Ishikawa (cell line): ENCODE results near the gene LRRC26.

Source experiments
- CEBPB ChIP-seq: IDR thresholded peaks from 2 replicates; pipeline ENCODE4 v1.6.1; 2012
- CREB1 ChIP-seq: IDR thresholded peaks from 2 replicates; pipeline ENCODE4 v1.6.1; 2012; ENCODE audit warnings: low read depth
- EGR1 ChIP-seq: IDR thresholded peaks from 2 replicates; pipeline ENCODE4 v1.6.1; 2012
- EP300 ChIP-seq: IDR thresholded peaks from 2 replicates; pipeline ENCODE4 v1.6.1; 2012; ENCODE audit warnings: borderline replicate concordance
- FOXM1 ChIP-seq: IDR thresholded peaks from 2 replicates; pipeline ENCODE4 v1.6.1; 2012; ENCODE audit warnings: low read depth, borderline replicate concordance
- MAX ChIP-seq: IDR thresholded peaks from 2 replicates; pipeline ENCODE4 v1.6.1; 2012
- NFIC ChIP-seq: IDR thresholded peaks from 2 replicates; pipeline ENCODE4 v1.6.1; 2012
- RAD21 ChIP-seq: IDR thresholded peaks from 2 replicates; pipeline ENCODE4 v1.6.1; 2012; ENCODE audit warnings: low read depth
- REST ChIP-seq: IDR thresholded peaks from 2 replicates; pipeline ENCODE4 v1.6.1; 2012; ENCODE audit warnings: low read depth, mild to moderate bottlenecking
- TAF1 ChIP-seq: IDR thresholded peaks from 2 replicates; pipeline ENCODE4 v1.6.1; 2012; ENCODE audit warnings: low read depth, mild to moderate bottlenecking
- TCF12 ChIP-seq: IDR thresholded peaks from 2 replicates; pipeline ENCODE4 v1.6.1; 2012; ENCODE audit warnings: low read depth
- TEAD4 ChIP-seq: IDR thresholded peaks from 2 replicates; pipeline ENCODE4 v1.6.1; 2012
- YY1 ChIP-seq: IDR thresholded peaks from 2 replicates; pipeline ENCODE4 v1.6.1; 2012; ENCODE audit warnings: low read depth
- ZBTB7A ChIP-seq: IDR thresholded peaks from 2 replicates; pipeline ENCODE4 v1.6.1; 2012; ENCODE audit warnings: low read depth
- TF ChIP-seq, protein P1 (sequence below): IDR thresholded peaks from 2 replicates; pipeline ENCODE4 v1.6.1; 2012

LRRC26 gene

GRCh38 chr9:137182836-137183235 is 13.0 kb upstream of the LRRC26 start:
- TF ChIP-seq REST (no peak), TCF12 (no peak), EP300 (no peak), CREB1 (no peak), TAF1 (no peak), CEBPB (no peak), NFIC (no peak), EGR1 (no peak)

GRCh38 chr9:137181680-137182079 is 11.8 kb upstream of the LRRC26 start:
- no peak for TF ChIP-seq MAX
- no peak for TF ChIP-seq TAF1

- TF ChIP-seq REST, result no peak
- TF ChIP-seq CREB1, result no peak
- TF ChIP-seq CEBPB, result no peak
- TF ChIP-seq ZBTB7A, result no peak
- TF ChIP-seq, protein P1, sequence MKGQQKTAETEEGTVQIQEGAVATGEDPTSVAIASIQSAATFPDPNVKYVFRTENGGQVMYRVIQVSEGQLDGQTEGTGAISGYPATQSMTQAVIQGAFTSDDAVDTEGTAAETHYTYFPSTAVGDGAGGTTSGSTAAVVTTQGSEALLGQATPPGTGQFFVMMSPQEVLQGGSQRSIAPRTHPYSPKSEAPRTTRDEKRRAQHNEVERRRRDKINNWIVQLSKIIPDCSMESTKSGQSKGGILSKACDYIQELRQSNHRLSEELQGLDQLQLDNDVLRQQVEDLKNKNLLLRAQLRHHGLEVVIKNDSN, result no peak
- TF ChIP-seq TCF12, result no peak
- no peak for TF ChIP-seq NFIC
- no peak for TF ChIP-seq MAX
- TF ChIP-seq FOXM1, result no peak
- no peak for TF ChIP-seq RAD21
- no peak for TF ChIP-seq EP300
- TF ChIP-seq YY1, result no peak
- no peak for TF ChIP-seq TEAD4
- no peak for TF ChIP-seq TAF1
- TF ChIP-seq EGR1, result no peak
These were observed 10.6 kb upstream of the LRRC26 start for GRCh38 chr9:137180491-137180890.

- TF ChIP-seq TEAD4 (no peak), ZBTB7A (no peak), YY1 (no peak), REST (no peak)
These were observed 9.9 kb upstream of the LRRC26 start for GRCh38 chr9:137179761-137180160.

DNA sequence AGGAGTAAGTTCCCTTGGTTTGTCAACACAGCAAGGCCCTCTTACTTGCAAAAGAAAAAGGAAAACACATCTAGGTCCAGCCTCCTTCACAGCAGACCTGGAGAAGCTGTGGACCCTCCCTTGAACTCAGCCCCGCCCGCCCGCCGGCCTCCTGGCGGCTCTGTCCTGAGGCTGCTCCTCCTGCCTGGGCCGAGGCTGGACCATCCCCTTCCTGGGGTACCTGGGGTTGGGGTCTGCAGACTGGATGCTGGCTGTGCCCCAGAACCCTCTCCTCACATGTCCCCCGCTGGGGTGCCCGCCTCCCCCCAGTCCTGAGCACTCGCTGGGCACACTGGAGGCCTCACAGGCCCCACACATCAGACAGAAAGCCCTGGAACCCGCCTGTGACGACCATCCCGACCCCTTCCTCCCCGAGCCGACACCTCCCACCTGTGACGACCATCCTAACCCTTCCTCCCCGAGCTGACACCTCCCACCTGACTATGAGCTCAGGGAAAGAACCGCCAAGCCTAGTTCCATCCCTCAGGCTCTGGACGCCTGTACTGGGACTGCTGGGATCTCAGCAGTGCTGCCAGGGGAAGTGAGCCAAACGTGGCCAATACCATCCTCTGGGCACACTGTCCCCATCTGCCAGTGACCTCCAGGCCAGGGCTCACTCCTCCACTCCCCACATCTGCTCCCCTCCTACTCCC is 9.2 kb upstream of the LRRC26 start:
- TF ChIP-seq TCF12 (no peak), MAX (no peak), EP300 (no peak), TAF1 (no peak), TEAD4 (no peak), FOXM1 (no peak), NFIC (no peak), ZBTB7A (no peak), RAD21 (no peak), REST (no peak), EGR1 (no peak)
- TF ChIP-seq, protein P1, result no peak
